ENCODE results near the gene LIN7B.
"Not testable (repeated sequence)": the region's sequence is repeated elsewhere in the genome, so short reads cannot be mapped to it uniquely, and the experiment has no call there.

Gene LIN7B

GRCh38 chr19:49120325-49120683, 6.1 kb downstream of the LIN7B start:
- DNase-seq, result no peak

GRCh38 chr19:49120868-49121267, 6.7 kb downstream of the LIN7B start:
- DNase-seq, result no peak

- not testable (repeated sequence) for DNase-seq
These were observed 7.7 kb downstream of the LIN7B start for GRCh38 chr19:49121841-49122240.

- not testable (repeated sequence) for DNase-seq
These were observed 9.1 kb downstream of the LIN7B start for GRCh38 chr19:49123285-49123684.

GRCh38 chr19:49125025-49125731, 11.0 kb downstream of the LIN7B start:
- no peak for DNase-seq

- DNase-seq, result no peak
These were observed 12.4 kb downstream of the LIN7B start for GRCh38 chr19:49126575-49126974.

- not testable (repeated sequence) for DNase-seq
These were observed 13.1 kb downstream of the LIN7B start for GRCh38 chr19:49127225-49127624.

GRCh38 chr19:49127674-49128544, 13.7 kb downstream of the LIN7B start:
- peak; percentile 72 for DNase-seq

GRCh38 chr19:49128545-49129237, 14.5 kb downstream of the LIN7B start:
- DNase-seq, result no peak

- no peak for DNase-seq
These were observed 15.0 kb downstream of the LIN7B start for GRCh38 chr19:49129238-49129583.

GRCh38 chr19:49130325-49130724, 16.2 kb downstream of the LIN7B start:
- DNase-seq, result no peak

- no peak for DNase-seq
These were observed 18.9 kb downstream of the LIN7B start for GRCh38 chr19:49132974-49133609.

- no peak for DNase-seq
These were observed 19.7 kb downstream of the LIN7B start for GRCh38 chr19:49133621-49134454.

GRCh38 chr19:49135686-49136085, 21.5 kb downstream of the LIN7B start:
- no peak for DNase-seq

- no peak for DNase-seq
These were observed 22.6 kb downstream of the LIN7B start for GRCh38 chr19:49136771-49137171.

- DNase-seq, result no peak
These were observed 26.8 kb downstream of the LIN7B start for GRCh38 chr19:49140951-49141350.

- no peak for DNase-seq
These were observed 27.2 kb downstream of the LIN7B start for GRCh38 chr19:49141352-49141751.

- no peak for DNase-seq
These were observed 28.7 kb downstream of the LIN7B start for GRCh38 chr19:49142866-49143335.

- DNase-seq, result no peak
These were observed 31.6 kb downstream of the LIN7B start for GRCh38 chr19:49145573-49146407.

- not testable (repeated sequence) for DNase-seq
These were observed 32.2 kb downstream of the LIN7B start for GRCh38 chr19:49146408-49146770.

GRCh38 chr19:49148044-49148682, 34.0 kb downstream of the LIN7B start:
- DNase-seq, result no peak
